Activated effector memory CD4-positive, alpha-beta T cell treated with anti-CD3 and anti-CD28 coated beads, Interleukin-2, amount 50 U/mL, for 16 hours (primary cell): ENCODE data around the gene NOP56.
"Not testable (repeated sequence)": the region's sequence is repeated elsewhere in the genome, so short reads cannot be mapped to it uniquely, and the experiment has no call there.

Experiments
- DNase-seq: peaks from one replicate; pipeline ENCODE4 v3.0.0-alpha.2; 2020

Gene NOP56

DNA sequence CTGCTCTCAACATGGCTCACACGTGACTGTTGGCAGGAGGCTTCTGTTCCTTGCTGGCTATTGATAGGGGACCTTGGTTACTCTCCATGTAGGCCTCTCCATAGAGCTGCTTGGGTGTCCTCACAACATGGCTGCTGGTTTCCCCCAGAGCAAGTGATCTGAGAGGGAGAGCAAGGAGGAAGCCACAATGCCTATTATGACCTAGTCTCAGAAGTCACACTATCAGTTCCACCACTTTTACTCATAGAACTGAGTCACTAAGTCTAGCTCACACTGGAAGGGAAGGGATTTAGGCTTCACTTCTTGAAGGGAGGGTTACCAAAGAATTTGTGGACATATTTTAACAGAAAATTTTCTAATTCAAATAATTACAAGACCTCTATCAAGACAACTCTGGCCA is 8.7 kb upstream of the NOP56 start:
- DNase-seq = no peak

GRCh38 chr20:2652724-2653555 is 508 bp downstream of the NOP56 start:
- no peak for DNase-seq

- no peak for DNase-seq
Measured at GRCh38 chr20:2653556-2654383, 1.3 kb downstream of the NOP56 start.

DNA sequence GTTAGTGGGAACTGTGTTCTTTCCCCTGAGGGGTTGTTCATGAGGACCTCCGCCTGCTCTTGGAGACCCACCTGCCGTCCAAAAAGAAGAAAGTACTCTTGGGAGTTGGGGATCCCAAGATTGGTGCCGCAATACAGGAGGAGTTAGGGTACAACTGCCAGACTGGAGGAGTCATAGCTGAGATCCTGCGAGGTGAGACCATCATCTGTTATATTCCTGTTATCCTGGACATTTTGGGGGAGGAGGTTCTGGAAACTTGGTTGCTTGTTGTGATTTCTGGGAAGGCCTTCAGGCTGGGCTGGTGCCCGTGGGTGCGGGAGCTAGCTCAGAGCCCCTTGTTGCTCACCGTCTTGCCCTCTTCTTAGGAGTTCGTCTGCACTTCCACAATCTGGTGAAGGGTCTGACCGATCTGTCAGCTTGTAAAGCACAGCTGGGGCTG is 2.0 kb downstream of the NOP56 start:
- no peak for DNase-seq

DNA sequence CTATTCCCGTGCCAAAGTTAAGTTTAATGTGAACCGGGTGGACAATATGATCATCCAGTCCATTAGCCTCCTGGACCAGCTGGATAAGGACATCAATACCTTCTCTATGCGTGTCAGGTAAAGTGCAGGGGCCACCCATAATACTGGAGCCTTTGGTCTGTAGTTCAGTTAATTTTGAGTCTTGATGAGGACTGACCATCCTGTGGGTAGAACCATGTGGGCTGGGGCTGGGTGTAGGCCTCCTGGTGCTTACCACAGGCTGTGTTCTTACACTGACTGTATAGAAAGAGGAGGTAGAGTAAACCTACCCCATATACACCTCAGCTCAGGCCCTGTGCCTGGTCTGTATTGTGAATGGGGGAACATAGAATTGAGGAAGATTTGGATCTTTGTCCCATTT is 2.4 kb downstream of the NOP56 start:
- no peak for DNase-seq

DNA sequence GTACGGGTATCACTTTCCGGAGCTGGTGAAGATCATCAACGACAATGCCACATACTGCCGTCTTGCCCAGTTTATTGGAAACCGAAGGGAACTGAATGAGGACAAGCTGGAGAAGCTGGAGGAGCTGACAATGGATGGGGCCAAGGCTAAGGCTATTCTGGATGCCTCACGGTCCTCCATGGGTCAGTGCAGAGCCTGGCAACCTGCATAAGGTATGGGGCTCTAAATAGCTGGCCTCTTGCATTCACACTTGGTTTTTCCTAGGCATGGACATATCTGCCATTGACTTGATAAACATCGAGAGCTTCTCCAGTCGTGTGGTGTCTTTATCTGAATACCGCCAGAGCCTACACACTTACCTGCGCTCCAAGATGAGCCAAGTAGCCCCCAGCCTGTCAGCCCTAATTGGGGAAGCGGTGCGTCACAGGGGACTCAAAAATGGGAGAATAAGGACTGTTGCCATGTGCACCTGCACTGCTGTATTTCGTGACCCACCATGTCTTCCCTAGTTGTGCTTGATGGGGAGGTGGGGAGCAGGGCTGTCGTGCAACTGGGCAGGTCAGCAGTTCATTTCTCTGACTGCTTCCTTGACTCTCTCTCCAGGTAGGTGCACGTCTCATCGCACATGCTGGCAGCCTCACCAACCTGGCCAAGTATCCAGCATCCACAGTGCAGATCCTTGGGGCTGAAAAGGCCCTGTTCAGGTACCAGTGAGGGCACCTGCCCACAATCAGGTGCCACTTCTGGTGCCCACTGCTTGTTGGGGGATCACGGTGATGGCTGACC is 3.1 kb downstream of the NOP56 start:
- DNase-seq = no peak

GRCh38 chr20:2656471-2657117 is 4.2 kb downstream of the NOP56 start:
- DNase-seq = no peak

DNA sequence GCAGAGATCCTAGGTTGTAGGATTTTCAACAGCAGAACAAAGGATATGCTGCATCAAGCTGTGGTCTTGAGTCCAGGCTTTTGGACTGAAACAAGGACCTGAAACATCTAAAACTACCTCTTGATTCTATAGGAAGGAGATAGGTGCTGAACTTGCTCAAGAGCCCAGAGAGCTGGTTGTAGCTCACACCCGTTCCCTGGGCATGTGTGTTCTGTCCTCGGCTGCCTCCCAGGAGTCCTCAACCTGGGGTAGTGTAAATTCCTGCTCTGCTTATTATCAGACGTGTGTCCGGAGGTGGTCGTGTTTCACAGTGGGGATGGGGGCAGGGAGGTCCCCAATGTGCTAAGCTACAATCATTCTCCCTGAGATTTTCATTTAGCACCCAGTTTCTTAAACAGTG is 4.8 kb downstream of the NOP56 start:
- no peak for DNase-seq

- DNase-seq = no peak
Measured at GRCh38 chr20:2657674-2658073, 5.2 kb downstream of the NOP56 start.

DNA sequence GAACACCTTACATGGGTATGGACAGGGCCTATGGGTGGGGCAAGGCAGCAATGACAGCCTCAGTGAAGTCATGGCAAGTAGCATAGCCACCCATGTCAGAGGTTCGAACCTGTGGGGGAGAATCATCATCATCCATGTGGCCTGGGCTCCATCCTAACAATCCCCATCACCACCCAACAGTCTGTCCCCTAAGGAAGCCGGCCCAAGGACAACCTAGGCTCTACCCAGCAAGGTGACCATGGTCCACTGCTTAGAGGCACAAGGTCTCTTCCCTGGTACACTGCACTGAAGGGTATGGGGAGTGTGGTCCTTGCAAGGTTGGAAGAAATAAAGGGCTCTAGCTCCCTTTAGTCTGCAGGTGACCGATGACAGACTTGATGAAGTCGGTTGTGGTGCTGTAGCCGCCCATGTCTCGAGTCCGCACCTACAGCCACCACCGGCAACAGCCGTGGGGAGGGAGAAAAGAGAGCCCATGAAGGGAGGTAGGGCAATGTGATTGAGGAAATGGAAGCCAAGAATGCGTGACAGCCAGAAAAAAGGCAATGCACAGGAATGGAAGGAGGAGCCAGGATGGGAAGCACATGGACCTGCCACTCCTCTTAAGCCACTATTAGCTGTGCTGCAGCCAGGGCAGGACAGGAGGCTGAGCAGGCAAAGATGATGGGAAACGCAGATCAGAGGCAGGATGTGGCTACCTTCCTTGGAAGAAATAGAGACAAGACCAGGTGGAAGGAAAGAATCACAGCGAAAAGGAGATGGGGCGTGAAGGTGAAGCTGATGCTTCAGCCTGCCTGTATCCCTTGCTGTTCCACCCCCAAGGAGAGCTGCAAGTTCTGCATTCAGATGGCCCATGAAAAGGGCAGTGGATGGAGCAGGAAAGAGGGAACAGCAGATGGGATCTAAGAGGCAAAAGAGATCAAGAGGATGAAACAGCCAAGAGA is 6.3 kb downstream of the NOP56 start:
- DNase-seq = no peak

DNA sequence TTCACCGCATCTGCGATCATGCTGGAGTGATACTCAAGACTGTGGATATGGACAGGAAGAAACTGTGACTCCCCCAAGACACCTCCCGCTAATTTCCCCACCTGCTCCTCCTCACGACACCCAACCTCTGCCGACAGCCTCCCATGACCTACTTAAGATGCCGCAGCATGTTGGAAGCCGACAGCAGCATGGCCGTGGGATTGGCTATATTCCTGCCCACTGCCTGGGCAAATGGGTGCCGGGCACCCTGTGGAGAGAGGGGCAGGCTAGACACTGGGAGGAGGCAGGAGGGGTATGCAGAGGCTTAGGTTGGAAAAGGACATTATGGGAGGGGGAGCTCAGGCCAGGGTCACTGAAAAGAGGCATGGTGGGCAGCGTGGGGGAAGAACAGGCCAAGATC is 7.1 kb downstream of the NOP56 start:
- DNase-seq = no peak

- DNase-seq = no peak
Measured at GRCh38 chr20:2663364-2663886, 11.0 kb downstream of the NOP56 start.

- DNase-seq = peak; percentile 98
Measured at GRCh38 chr20:2663887-2664719, 11.7 kb downstream of the NOP56 start, which contains the start of gene IDH3B. TSS of gene IDH3B (minus strand) at chr20:2664216. CDS start at chr20:2664188, 28 bp downstream.

GRCh38 chr20:2671977-2672376 is 19.5 kb downstream of the NOP56 start:
- no peak for DNase-seq

- DNase-seq = no peak
Measured at GRCh38 chr20:2672446-2672845, 20.0 kb downstream of the NOP56 start.

DNA sequence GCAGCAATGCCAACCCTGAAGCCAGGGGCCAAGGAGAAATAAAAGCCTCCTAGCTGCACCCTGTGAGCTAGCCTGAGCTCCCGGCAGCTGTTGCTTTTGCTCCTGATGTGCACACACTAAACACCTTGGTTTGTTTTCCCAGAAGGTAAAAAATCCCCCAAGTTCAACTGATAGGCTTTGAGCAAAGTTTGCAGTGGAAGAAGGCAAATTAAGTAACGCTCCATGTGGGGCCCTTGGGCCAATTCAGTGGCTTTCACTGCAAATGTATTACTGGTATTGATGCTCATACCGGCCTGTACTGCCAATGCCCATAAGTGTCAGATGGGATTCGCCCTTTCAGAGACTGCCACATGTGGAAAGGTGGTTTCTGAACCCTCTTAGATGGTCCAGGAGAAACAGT is 21.0 kb downstream of the NOP56 start:
- no peak for DNase-seq

GRCh38 chr20:2680046-2680445 is 27.6 kb downstream of the NOP56 start:
- DNase-seq = no peak

DNA sequence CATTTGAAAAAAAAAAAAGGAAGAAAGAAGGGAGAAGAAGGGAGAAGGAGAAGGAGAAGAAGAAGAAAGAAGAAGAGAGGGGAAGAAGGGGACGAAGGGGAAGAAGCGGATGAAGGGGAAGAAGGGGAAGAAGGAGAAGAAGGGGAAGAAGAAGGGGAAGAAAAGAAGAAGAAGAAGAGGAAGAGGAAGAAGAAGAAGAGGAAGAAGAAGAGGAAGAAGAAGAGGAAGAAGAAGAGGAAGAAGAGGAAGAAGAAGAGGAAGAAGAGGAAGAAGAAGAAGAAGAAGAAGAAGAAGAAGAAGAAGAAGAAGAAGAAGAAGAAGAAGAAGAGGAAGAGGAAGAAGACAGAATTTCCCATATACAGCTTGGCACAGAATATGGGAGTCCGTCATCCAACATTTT is 29.6 kb downstream of the NOP56 start:
- not testable (repeated sequence) for DNase-seq

DNA sequence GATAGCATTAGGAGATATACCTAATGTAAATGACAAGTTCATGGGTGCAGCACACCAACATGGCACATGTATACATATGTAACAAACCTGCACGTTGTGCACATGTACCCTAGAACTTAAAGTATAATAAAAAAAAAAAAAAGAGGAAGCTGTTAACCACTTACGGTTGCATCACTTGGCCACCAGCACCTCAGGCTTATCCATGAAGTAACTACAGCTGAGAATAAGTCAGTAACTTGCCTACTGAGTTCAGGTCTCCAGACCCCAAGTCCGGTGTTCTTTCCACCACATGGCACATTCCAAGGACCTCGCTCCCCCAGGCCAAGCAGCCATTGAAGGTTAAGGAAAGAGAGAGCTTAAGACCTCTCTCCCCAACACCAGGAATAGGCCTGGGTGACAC is 32.4 kb downstream of the NOP56 start:
- not testable (repeated sequence) for DNase-seq

DNA sequence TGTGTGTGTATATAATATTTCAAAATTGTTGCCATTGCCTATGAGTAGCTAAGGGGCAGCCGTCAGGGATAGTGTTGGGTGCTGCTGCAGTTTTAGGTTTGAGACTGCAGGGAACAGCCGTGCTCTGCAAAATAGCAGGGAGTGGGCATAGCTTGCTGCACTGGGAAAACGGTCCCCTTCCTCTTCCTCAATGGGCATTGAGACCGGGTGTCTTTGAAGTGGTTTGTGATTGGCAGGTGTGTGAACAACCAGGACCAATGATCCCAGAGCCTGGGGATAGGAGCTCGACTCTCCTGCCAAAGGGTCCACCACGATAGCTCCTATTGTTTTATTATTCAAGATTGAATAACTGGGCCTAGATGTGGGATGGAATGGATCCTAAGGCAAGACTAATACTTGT is 35.1 kb downstream of the NOP56 start:
- no peak for DNase-seq
